HG03457 (cell line): ENCODE data around the gene POU2F2.
"Not testable (repeated sequence)": the region's sequence is repeated elsewhere in the genome, so short reads cannot be mapped to it uniquely, and the experiment has no call there.

Experiments used
- ATAC-seq: cut with Tn5 transposase; IDR thresholded peaks from one replicate; pipeline ENCODE4 v1.9.1; 2021; ENCODE audit warnings: moderate number of reproducible peaks; ENCODE audit not compliant: unreplicated experiment

Gene POU2F2

GRCh38 chr19:42066075-42066754, 66.0 kb downstream of the POU2F2 start:
- ATAC-seq = no peak

- ATAC-seq = no peak
Observed at GRCh38 chr19:42065511-42065910, 66.7 kb downstream of the POU2F2 start.

GRCh38 chr19:42065051-42065450, 67.2 kb downstream of the POU2F2 start:
- ATAC-seq = no peak

- no peak for ATAC-seq
Observed at GRCh38 chr19:42064432-42064831, 67.8 kb downstream of the POU2F2 start.

- ATAC-seq = no peak
Observed at GRCh38 chr19:42062381-42062780, 69.9 kb downstream of the POU2F2 start.

GRCh38 chr19:42060117-42060516, 72.1 kb downstream of the POU2F2 start:
- no peak for ATAC-seq

GRCh38 chr19:42059196-42059595, 73.0 kb downstream of the POU2F2 start:
- ATAC-seq = no peak

GRCh38 chr19:42057846-42058245, 74.4 kb downstream of the POU2F2 start:
- no peak for ATAC-seq

- no peak for ATAC-seq
Observed at GRCh38 chr19:42054205-42054604, 78.0 kb downstream of the POU2F2 start.

GRCh38 chr19:42053037-42053935, 79.0 kb downstream of the POU2F2 start:
- ATAC-seq = no peak

GRCh38 chr19:42052241-42052863, 79.9 kb downstream of the POU2F2 start:
- no peak for ATAC-seq

- no peak for ATAC-seq
Observed at GRCh38 chr19:42051166-42052115, 80.8 kb downstream of the POU2F2 start.

- no peak for ATAC-seq
Observed at GRCh38 chr19:42048992-42049391, 83.3 kb downstream of the POU2F2 start.

GRCh38 chr19:42045575-42045974, 86.7 kb downstream of the POU2F2 start:
- ATAC-seq = no peak

GRCh38 chr19:42042455-42043170, 89.6 kb downstream of the POU2F2 start:
- ATAC-seq = no peak

GRCh38 chr19:42040491-42040890, 91.8 kb downstream of the POU2F2 start:
- ATAC-seq = not testable (repeated sequence)

GRCh38 chr19:42040031-42040430, 92.2 kb downstream of the POU2F2 start:
- no peak for ATAC-seq

GRCh38 chr19:42038666-42039065, 93.6 kb downstream of the POU2F2 start:
- no peak for ATAC-seq

- ATAC-seq = no peak
Observed at GRCh38 chr19:42037649-42038048, 94.6 kb downstream of the POU2F2 start.
